Motor neuron (in vitro differentiated cells): ENCODE data around the gene PTPRR. TPM values are rescaled to one million over a fixed set of nuclear protein-coding genes. Genes with fewer than 3 reads are reported as not detected.

Experiments used
- ATAC-seq, 8 experiments: fragments of 200-7000 bp; cut with Tn5 transposase; replicated peaks in 6 of 8; 2 replicates each; pipeline ENCODE4 v1.8.0; 2021; ENCODE audit warnings: mild to moderate bottlenecking in 8 of 8, moderate library complexity in 8 of 8
- H3K27ac ChIP-seq, 2 donors: fragments of 250-450 bp; sonication (Bioruptor Pico); 2 replicates each; pipeline ENCODE4 v1.9.0; 2021; ENCODE audit warnings: antibody characterized with exemption in 2 of 2, mild to moderate bottlenecking in 2 of 2, moderate library complexity in 1 of 2
- H3K4me1 ChIP-seq, 2 donors: fragments of 250-450 bp; sonication (Bioruptor Pico); replicated peaks in 1 of 2; 2 replicates each; pipeline ENCODE4 v1.6.1; 2021; ENCODE audit warnings: antibody characterized with exemption in 2 of 2, mild to moderate bottlenecking in 2 of 2, moderate library complexity in 1 of 2
- H3K4me3 ChIP-seq, 5 donors: fragments of 250-450 bp; sonication (Bioruptor Pico); 2 replicates each; pipeline ENCODE4 v1.9.0; 2021; ENCODE audit warnings: antibody characterized with exemption in 5 of 5, mild to moderate bottlenecking in 5 of 5, moderate library complexity in 4 of 5
- WGBS, 10 experiments: fragments of 450-650 bp; shearing (Covaris generic); methylation state at CpG; one replicate each; pipeline ENCODE4 v1.0.0; 2022; 5-methylcytosine and 5-hydroxymethylcytosine counted together
- in situ Hi-C, 9 experiments: fragments of 400-800 bp; cut with MboI; loops; one replicate each; pipeline ENCODE4 v1.15.0; 2021; ENCODE audit warnings: low sequenced_read_pairs in 9 of 9, low pct_unique_long_range_greater_than_20kb in 2 of 9; ENCODE audit not compliant: unreplicated experiment in 9 of 9
- total RNA-seq, 8 experiments: library from RNA; unstranded; fragments of 300-600 nt; gene quantifications; 2 replicates each; pipeline versions ENCODE4 v1.2.3 to v1.2.4, GENCODE V29; 2022

Gene PTPRR
- total RNA-seq, result 1 to 10 TPM in 5 of 8 experiments, under 1 TPM in 2, not detected in 1; 0.18 to 3.6 (median 2.1) TPM

- peaks cover 3 to 4% of the 10 kb centered on the region in 2 donors for H3K4me1 ChIP-seq
- WGBS, 10 experiments, result 0 to 20% (median 1%) methylated on average over 1 to 19 of the region's 29 CpGs; no CpG with 5 or more reads in 4 of the 10 experiments
- ATAC-seq, result peak in 6 of 8 experiments; percentile 29 to 96 (median 93)
- peak within 1 kb of the TSS; percentile 33 to 49 (median 36) for H3K4me3 ChIP-seq
- no peak within 1 kb of the TSS for H3K27ac ChIP-seq
- in situ Hi-C loops, result no loop called here
Measured at GRCh38 chr12:70920251-70920851, at the start of gene PTPRR. Gene PTPRR (minus strand): TSS chr12:70920738. CDS start chr12:70920390, 348 bp downstream.

GRCh38 chr12:70966996-70967790 lies 46.7 kb upstream of the PTPRR start:
- in situ Hi-C loops, result no loop called here
- H3K4me3 ChIP-seq, result no peak overlapping the region
- 17 to 100% (median 78%) methylated on average over 1 to 7 of the region's 8 CpGs for WGBS, 10 experiments
- H3K27ac ChIP-seq, result no peak overlapping the region
- peaks cover 0 to 11% of the 10 kb centered on the region in 2 donors for H3K4me1 ChIP-seq
- ATAC-seq, result no peak

DNA sequence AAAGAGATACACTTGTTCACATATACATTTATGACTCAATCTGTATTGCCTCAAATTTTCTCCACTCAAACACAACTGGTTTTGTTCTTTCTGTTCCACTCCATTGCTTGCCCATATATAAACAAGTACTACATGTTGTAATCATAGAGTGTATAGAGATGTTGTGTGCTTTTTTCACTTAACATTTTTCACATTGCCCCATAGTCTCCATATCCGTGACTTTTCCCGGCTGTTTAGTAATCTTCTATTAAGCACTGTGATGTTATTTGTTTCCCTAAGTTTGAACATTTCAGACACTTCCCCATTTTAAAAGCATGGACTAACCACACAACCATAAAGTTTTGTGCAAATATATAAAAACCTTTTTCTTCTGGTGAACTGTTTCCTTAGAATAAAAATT lies 45.5 kb upstream of the PTPRR start:
- H3K4me1 ChIP-seq, result peaks cover 0 to 13% of the 10 kb centered on the region in 2 donors
- no peak overlapping the region for H3K4me3 ChIP-seq
- no peak overlapping the region for H3K27ac ChIP-seq
- in situ Hi-C loops, result no loop called here
- WGBS, 10 experiments, result 60 to 100% (median 93%) methylated on average over 1 to 2 of the region's 2 CpGs
- no peak for ATAC-seq

- Histone ChIP-seq H3K4me1 (peaks cover 0 to 13% of the 10 kb centered on the region in 2 donors), H3K4me3 (no peak overlapping the region), H3K27ac (no peak overlapping the region)
- in situ Hi-C loops, result no loop called here
- no peak for ATAC-seq
- 20 to 100% (median 86%) methylated on average over 1 to 3 of the region's 4 CpGs; no CpG with 5 or more reads in 1 of the 10 experiments for WGBS, 10 experiments
Measured at GRCh38 chr12:70964867-70965510, 44.5 kb upstream of the PTPRR start.

GRCh38 chr12:70963081-70963660 lies 42.6 kb upstream of the PTPRR start:
- Histone ChIP-seq H3K27ac (no peak overlapping the region), H3K4me3 (no peak overlapping the region), H3K4me1 (peaks cover 0 to 13% of the 10 kb centered on the region in 2 donors)
- WGBS, 10 experiments, result 13 to 100% (median 60%) methylated on average over 1 to 3 of the region's 3 CpGs; no CpG with 5 or more reads in 2 of the 10 experiments
- in situ Hi-C loops, result no loop called here
- ATAC-seq, result no peak

- 0 to 100% (median 71%) methylated on average over 1 to 2 of the region's 2 CpGs; no CpG with 5 or more reads in 1 of the 10 experiments for WGBS, 10 experiments
- peaks cover 0 to 9% of the 10 kb centered on the region in 2 donors for H3K4me1 ChIP-seq
- ATAC-seq, result no peak
- H3K4me3 ChIP-seq, result no peak overlapping the region
- in situ Hi-C loops, result no loop called here
- no peak overlapping the region for H3K27ac ChIP-seq
Measured at GRCh38 chr12:70962226-70962794, 41.8 kb upstream of the PTPRR start.

- no peak overlapping the region for H3K4me3 ChIP-seq
- WGBS, 10 experiments, result 0 to 100% (median 61%) methylated on average over 1 of the region's 1 CpG; no CpG with 5 or more reads in 2 of the 10 experiments
- H3K27ac ChIP-seq, result no peak overlapping the region
- ATAC-seq, result no peak
- H3K4me1 ChIP-seq, result peaks cover 0 to 4% of the 10 kb centered on the region in 2 donors
- in situ Hi-C loops, result no loop called here
Measured at GRCh38 chr12:70960484-70960883, 39.9 kb upstream of the PTPRR start.

GRCh38 chr12:70955415-70955814 lies 34.9 kb upstream of the PTPRR start:
- WGBS, 10 experiments, result 25 to 100% (median 100%) methylated on average over 1 of the region's 1 CpG; no CpG with 5 or more reads in 2 of the 10 experiments
- Histone ChIP-seq H3K4me3 (no peak overlapping the region), H3K27ac (no peak overlapping the region), H3K4me1 (no peaks in the 10 kb centered on the region)
- no peak for ATAC-seq
- in situ Hi-C loops, result no loop called here

- no peak for ATAC-seq
- Histone ChIP-seq H3K4me3 (no peak overlapping the region), H3K4me1 (no peaks in the 10 kb centered on the region), H3K27ac (no peak overlapping the region)
- in situ Hi-C loops, result no loop called here
- 0 to 100% (median 52%) methylated on average over 1 to 2 of the region's 2 CpGs; no CpG with 5 or more reads in 2 of the 10 experiments for WGBS, 10 experiments
Measured at GRCh38 chr12:70950451-70950850, 29.9 kb upstream of the PTPRR start.

DNA sequence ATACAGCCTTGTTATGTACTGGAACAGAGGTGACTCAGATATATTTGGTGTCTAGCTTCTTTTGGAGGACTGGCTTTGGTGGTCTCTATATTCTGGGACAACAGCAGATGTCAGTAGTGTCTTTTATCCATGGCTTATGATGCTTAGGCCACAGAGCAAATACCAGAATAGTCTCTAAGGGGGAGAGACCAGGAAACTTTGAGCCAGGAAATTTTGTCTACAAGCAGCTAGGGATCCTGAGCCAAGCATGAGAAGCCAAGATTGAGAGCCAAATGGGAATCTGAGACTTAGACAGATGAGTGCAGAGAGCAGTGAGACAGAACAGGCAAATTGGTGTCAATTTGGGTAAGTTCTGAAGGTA lies 28.4 kb upstream of the PTPRR start:
- in situ Hi-C loops, result no loop called here
- no peak overlapping the region for H3K27ac ChIP-seq
- no peak for ATAC-seq
- no peaks in the 10 kb centered on the region for H3K4me1 ChIP-seq
- H3K4me3 ChIP-seq, result no peak overlapping the region

GRCh38 chr12:70948236-70948975 lies 27.9 kb upstream of the PTPRR start:
- Histone ChIP-seq H3K27ac (no peak overlapping the region), H3K4me1 (no peaks in the 10 kb centered on the region), H3K4me3 (no peak overlapping the region)
- ATAC-seq, result no peak
- in situ Hi-C loops, result no loop called here
- 40 to 97% (median 85%) methylated on average over 1 to 6 of the region's 6 CpGs for WGBS, 10 experiments

DNA sequence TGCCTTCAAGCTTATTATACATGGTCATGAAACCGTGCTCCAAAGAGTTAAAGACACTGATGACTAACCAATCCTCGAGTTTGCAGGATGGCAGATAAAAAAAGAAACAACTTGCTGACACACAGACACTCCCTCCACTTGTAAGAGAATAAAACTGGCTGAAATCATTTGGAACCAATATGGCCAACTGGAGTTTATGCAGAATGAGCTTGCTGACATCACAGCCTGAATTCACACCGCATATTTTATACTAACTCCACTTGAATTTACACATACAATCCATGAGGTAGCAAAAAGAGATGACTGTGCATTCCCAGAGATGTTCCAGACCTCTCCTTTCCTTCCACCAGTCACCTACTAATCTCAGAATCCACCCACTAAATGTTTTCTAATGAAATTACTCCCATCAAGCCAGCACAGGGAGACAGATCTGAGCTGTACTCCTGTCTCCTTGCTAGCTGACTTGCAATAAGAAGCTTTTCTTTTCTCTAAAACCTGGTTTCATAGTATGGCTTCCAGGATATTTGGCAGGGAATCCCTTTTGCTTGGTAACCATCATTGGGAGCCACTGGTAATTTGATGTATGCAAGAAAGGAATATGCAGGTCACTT lies 15.8 kb upstream of the PTPRR start:
- no peak overlapping the region for H3K27ac ChIP-seq
- WGBS, 10 experiments, result 0 to 69% (median 40%) methylated on average over 1 to 3 of the region's 3 CpGs
- peak in 6 of 8 experiments; percentile 19 to 97 (median 40) for ATAC-seq
- H3K4me3 ChIP-seq, result no peak overlapping the region
- H3K4me1 ChIP-seq, result no peaks in the 10 kb centered on the region
- in situ Hi-C loops, result no loop called here
